MG63 (cell line): ENCODE measurements around the gene LPAR1. TPM values are rescaled to one million over a fixed set of nuclear protein-coding genes. Genes with fewer than 3 reads are reported as not detected.
A peak's percentile ranks its signal among the peaks of the same experiment; 100 is the strongest.
"Not testable (repeated sequence)": the region's sequence is repeated elsewhere in the genome, so short reads cannot be mapped to it uniquely, and the experiment has no call there.

Source experiments
- DNase-seq: peaks from one replicate; pipeline ENCODE4 v3.0.0-alpha.2; 2020
- H3K27me3 ChIP-seq: fragments of 250-450 bp; sonication (Bioruptor Pico); 2 replicates; pipeline ENCODE4 v1.5.1; 2020; ENCODE audit warnings: mild to moderate bottlenecking, moderate library complexity
- H3K36me3 ChIP-seq: fragments of 250-450 bp; sonication (Bioruptor Pico); 2 replicates; pipeline ENCODE4 v1.5.1; 2020; ENCODE audit warnings: mild to moderate bottlenecking, moderate library complexity
- H3K4me3 ChIP-seq: fragments of 250-450 bp; sonication (Bioruptor Pico); 2 replicates; pipeline ENCODE4 v1.5.1; 2020; ENCODE audit warnings: mild to moderate bottlenecking, moderate library complexity
- H3K9me3 ChIP-seq: fragments of 250-450 bp; sonication (Bioruptor Pico); 2 replicates; pipeline ENCODE4 v1.5.1; 2020; ENCODE audit warnings: mild to moderate bottlenecking, moderate library complexity
- total RNA-seq: library from RNA; depleted of rRNA; stranded (reverse); fragments of >200 nt; shearing (Covaris generic); gene quantifications from 2 replicates; pipeline ENCODE4 v1.2.3, GENCODE V29; 2014; ENCODE audit warnings: low replicate concordance

Gene LPAR1
- total RNA-seq, 1 experiment from 2014 or later, result 168 TPM

DNA sequence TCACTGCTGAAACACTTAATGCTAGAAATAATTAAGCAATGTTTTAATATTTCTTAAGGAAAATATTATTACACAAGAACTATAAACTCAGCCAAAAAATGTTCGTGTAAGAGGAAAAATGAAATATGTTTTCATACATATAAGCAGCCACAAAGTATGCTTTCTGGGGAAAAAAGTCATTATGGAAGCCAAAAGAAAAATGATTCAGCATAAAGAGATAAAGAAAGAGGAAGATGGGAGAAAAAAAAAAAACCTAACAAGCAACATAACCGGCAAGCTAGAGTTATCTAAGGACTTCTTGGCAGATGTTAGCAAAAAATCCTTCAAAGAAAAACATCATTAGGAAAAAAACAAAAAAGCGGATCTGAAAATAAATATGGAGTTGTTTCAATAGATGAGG lies 190.6 kb downstream of the LPAR1 start:
- DNase-seq, result no peak
- H3K4me3 ChIP-seq, result no peak overlapping the region
- no peaks in the 10 kb centered on the region for H3K27me3 ChIP-seq
- peaks cover 5% of the 10 kb centered on the region; the same call in 1 of the 2 replicates for H3K36me3 ChIP-seq
- H3K9me3 ChIP-seq, result peaks cover 6% of the 10 kb centered on the region; the same call in 1 of the 2 replicates

DNA sequence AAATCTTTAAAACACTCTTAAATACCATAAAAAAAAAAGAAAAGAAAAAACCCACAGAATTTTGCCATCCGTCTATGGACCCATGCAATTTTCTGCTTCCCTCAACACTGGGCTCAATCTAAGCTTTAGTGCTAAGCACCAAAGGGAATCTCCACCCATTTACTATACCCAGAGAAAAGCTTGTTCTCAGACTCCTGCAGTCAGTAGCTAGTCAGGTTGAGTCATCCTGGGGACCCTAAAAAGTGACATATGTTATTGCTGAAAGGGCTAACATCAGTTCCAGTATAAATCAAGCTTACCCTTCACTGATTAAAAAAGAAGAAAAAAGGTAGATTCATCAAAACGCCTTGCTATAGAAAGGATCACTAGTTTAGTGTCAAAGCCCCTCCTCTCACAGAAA lies 192.1 kb downstream of the LPAR1 start:
- Histone ChIP-seq H3K4me3 (no peak overlapping the region), H3K36me3 (peaks cover 5% of the 10 kb centered on the region; the same call in 1 of the 2 replicates), H3K9me3 (peaks cover 6% of the 10 kb centered on the region; the same call in 1 of the 2 replicates), H3K27me3 (no peaks in the 10 kb centered on the region)
- no peak for DNase-seq

DNA sequence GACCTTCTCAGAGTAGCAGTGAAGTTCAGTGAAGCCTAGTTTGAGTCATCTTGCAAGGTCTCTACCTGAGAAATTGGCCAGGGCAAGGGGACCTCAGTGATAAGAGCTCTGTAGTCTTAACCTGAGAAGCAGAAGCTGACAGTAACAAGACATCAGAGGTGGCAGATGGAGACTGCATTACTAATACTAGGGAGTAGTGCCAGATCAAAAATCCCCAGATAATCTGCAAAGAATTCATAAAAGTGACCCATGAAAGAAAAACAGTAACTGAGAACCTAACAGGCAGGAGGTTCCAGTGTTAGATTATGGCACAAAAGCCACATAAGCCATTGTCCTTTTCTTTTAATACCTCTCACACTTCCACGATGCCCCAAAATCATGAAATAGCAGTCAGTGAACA lies 194.1 kb downstream of the LPAR1 start:
- no peak for DNase-seq
- Histone ChIP-seq H3K36me3 (no peaks in the 10 kb centered on the region; the same call in 1 of the 2 replicates), H3K27me3 (no peaks in the 10 kb centered on the region), H3K9me3 (no peaks in the 10 kb centered on the region), H3K4me3 (no peak overlapping the region)

DNA sequence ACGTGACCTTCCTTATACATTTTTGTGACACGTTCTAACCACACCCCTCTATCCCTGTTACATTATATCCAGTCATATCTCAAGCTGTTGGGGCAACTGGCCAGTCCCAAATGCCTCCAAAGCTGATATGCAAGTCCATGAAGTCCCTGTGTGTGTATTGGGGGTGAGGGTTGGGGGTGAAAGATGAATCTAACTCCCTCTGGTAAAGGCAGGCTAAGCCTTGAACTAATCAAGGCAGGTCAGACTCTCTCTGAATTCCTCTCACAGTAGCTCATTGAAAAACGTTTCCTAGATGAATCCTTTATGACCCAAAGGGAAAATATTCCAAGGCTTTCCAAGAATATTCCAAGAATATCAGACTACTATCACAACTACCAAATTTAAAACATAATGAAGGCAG lies 195.3 kb downstream of the LPAR1 start:
- Histone ChIP-seq H3K9me3 (no peaks in the 10 kb centered on the region; the same call in 1 of the 2 replicates), H3K27me3 (no peaks in the 10 kb centered on the region), H3K36me3 (peaks cover 5% of the 10 kb centered on the region; the same call in 1 of the 2 replicates), H3K4me3 (no peak overlapping the region)
- DNase-seq, result peak; percentile 60

DNA sequence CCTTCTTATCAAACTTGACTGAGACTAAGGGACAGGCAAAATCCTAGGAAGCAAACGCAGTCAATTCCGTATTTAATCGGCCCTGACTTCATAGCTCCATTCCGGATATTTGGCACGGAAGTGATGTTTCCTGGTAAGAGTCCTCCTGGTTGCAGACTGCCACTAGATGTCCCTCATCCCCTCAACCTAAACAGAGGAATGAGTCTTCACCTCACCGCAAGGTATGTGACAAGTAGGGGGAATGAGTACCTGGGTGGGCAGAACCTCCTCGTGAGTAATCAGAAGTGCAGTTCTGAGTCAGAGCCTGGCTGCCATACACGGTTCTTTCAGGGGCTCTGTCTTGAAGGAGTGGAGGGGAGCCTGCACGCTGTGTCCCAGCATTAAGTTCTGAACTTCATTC lies 196.1 kb downstream of the LPAR1 start:
- Histone ChIP-seq H3K4me3 (no peak overlapping the region), H3K9me3 (no peaks in the 10 kb centered on the region; the same call in 1 of the 2 replicates), H3K36me3 (peaks cover 6% of the 10 kb centered on the region; the same call in 1 of the 2 replicates), H3K27me3 (no peaks in the 10 kb centered on the region)
- DNase-seq, result no peak

DNA sequence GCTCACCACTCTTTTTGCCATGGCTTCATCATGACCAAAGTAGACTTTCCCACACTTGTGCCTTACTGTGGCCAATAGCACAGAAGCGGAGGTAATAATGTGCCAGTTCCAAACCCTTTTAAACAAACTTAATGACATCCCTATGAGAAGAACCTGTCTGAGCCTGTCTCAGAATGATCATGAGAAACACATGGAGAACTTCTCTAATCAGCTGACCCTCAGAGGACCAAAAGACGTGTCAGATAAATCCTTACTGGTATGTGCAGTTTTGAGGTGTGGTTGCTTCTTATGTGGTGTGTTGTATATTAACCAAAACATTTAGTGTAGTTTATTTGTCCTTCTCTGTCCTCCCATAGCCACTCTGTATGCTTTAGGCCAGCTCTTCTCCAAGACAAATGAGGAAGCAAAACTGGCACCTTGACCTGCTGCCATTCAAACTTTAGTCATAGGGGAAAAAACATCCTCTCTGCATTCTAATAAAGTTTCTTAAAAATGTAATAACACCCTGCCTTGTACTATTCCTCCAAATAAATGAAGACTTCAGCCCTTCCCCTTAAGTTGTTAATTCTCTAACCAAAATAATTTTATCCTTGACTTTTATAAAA lies 200.8 kb downstream of the LPAR1 start:
- Histone ChIP-seq H3K9me3 (no peaks in the 10 kb centered on the region; the same call in 1 of the 2 replicates), H3K36me3 (peaks cover 6% of the 10 kb centered on the region; the same call in 1 of the 2 replicates), H3K27me3 (no peaks in the 10 kb centered on the region), H3K4me3 (no peak overlapping the region)
- no peak for DNase-seq

DNA sequence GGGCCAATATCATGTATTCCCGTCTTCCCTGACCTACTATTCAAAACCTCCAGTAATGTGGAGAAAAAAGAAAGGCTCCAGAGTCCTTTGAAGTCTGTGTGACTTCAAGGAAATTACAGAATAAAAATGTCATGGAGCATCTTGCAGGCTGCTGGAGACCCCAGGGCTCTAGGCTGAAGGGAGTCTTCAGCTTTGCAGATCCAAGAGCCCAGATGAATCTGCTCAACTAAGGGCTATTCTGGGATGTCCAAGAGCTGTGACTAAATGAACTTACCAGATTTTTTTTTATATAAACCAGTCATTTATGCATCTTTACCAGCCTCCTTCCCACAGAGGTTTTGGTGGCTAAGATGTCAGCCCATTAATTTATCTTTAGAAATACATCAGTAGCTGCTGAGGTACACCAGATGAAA lies 202.4 kb downstream of the LPAR1 start:
- Histone ChIP-seq H3K36me3 (peaks cover 6% of the 10 kb centered on the region; the same call in 1 of the 2 replicates), H3K9me3 (no peaks in the 10 kb centered on the region; the same call in 1 of the 2 replicates), H3K4me3 (no peak overlapping the region), H3K27me3 (no peaks in the 10 kb centered on the region)
- DNase-seq, result no peak

DNA sequence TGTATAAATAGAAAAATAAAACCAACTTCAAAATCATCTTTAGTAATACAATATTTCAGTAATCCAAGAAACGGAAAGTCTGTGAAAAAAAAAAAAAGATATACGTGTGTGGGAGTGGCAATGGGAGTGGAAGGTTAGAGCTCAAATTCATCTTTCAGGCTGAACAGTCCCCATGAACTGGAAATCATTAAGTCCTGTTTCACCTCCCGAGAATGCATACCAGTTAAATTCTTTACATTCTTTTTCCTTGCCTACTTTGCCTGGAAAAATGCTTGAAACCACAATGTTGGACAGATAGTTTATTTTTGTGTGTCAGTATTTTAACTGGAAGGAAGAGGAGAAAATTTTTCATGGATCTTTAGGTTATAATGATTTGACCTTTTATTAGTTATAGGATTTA lies 202.9 kb downstream of the LPAR1 start:
- no peaks in the 10 kb centered on the region for H3K27me3 ChIP-seq
- H3K4me3 ChIP-seq, result no peak overlapping the region
- H3K9me3 ChIP-seq, result no peaks in the 10 kb centered on the region; the same call in 1 of the 2 replicates
- peaks cover 6% of the 10 kb centered on the region; the same call in 1 of the 2 replicates for H3K36me3 ChIP-seq
- no peak for DNase-seq

DNA sequence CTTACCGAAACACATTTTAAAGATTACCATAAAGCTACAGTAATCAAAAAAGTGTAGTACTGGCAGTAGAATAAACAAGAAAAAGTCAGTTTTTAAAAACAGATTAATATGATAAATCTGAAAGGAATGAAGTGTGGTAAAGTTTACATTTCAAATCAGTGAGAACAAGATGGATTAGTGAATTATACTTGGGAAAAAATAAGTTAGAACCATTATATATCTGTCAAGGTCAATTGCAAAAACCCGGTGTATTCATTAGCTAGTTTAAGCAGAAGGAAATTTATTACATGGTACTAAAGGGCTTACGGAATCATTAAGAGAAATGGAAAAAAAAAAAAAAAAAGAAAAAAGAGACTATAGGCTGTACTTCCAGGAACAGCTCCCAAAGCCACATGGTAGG lies 205.3 kb downstream of the LPAR1 start:
- H3K9me3 ChIP-seq, result no peaks in the 10 kb centered on the region
- H3K4me3 ChIP-seq, result no peak overlapping the region
- no peaks in the 10 kb centered on the region for H3K27me3 ChIP-seq
- DNase-seq, result no peak
- 0 out of 2 replicates have a peak, but pooled peaks cover under 1% of the 10 kb centered on the region for H3K36me3 ChIP-seq

DNA sequence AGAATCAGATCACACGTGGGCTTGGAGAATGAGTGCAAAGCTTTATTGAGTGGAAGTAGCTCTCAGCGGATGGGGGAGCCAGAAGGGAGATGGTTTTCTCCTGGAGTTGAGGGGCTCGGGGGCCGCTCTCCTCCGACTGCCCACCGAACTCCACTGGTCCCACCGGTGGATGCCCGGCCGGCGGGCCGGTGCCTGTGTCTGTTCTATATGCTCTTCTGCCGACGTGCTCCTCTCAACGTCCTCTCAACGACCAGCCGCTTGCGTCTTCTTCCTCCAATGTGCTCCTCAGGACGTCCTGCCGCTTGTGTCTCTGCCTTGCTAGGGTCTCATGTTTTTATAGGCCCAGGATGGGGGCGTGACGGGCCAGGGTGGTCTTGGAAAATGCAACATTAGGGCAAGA lies 207.8 kb downstream of the LPAR1 start:
- H3K27me3 ChIP-seq, result no peaks in the 10 kb centered on the region
- DNase-seq, result no peak
- peaks cover 2% of the 10 kb centered on the region; the same call in 1 of the 2 replicates for H3K9me3 ChIP-seq
- H3K4me3 ChIP-seq, result no peak overlapping the region
- H3K36me3 ChIP-seq, result no peaks in the 10 kb centered on the region; the same call in 1 of the 2 replicates

DNA sequence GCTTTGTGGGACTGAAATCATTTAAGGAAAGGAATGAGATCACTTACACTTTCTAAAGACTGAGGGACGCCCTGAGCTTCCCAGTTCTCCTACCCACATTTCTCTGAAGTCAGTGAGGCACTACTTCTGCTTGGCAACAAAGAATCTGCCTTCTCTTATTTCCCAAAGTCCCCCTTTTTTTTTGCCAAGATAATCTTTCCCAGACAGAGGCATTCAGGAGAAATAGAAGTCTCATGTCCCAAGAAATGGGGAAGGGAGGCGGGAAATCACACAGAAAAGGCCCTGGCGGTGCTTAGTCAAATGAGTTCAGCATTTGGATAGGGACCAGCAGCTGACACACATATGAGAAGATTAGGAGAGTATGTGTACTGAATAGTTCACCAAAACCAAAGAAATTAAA lies 210.0 kb downstream of the LPAR1 start:
- peak; percentile 89 for DNase-seq
- H3K36me3 ChIP-seq, result no peaks in the 10 kb centered on the region; the same call in 1 of the 2 replicates

DNA sequence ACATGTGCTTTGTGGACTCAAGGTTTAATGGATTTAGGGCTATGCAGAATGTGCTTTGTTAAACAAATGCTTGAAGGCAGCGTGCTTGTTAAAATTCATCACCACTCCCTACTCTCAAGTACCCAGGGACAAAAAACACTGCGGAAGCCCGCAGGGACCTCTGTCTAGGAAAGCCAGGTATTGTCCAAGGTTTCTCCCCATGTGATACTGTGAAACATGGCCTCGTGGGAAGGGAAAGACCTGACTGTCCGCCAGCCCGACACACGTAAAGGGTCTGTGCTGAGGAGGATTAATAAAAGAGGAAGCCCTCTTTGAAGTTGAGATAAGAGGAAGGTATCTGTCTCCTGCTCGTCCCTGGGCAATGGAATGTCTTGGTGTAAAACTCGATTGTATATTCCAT lies 211.9 kb downstream of the LPAR1 start:
- not testable (repeated sequence) for H3K27me3 ChIP-seq, H3K36me3 ChIP-seq, H3K9me3 ChIP-seq, H3K4me3 ChIP-seq, DNase-seq

More for the DNA sequence above, 210.0 kb downstream of the LPAR1 start:
- Histone ChIP-seq H3K27me3 (no peaks in the 10 kb centered on the region), H3K9me3 (peaks cover 8% of the 10 kb centered on the region; the same call in 1 of the 2 replicates), H3K4me3 (no peak overlapping the region)

DNA sequence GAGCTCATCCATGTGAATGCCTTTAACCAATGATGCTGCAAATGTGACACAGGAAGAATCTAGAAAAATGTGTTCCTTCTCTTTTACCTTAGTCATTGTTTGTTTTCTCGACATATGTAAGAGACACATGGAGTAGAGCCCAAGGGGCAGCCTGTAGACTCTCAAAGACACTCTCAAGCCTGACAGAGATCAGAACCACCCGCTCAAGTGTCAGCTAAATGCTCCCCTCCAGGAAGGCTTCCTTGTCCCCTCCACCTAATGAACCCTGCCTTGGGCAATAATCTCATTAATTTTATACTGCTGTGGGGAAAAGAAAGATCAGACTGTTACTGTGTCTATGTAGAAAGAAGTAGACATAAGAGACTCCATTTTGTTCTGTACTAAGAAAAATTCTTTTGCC lies 212.3 kb downstream of the LPAR1 start:
- H3K4me3 ChIP-seq, result no peak overlapping the region
- DNase-seq, result no peak
- no peaks in the 10 kb centered on the region; the same call in 1 of the 2 replicates for H3K36me3 ChIP-seq
- no peaks in the 10 kb centered on the region for H3K27me3 ChIP-seq
- H3K9me3 ChIP-seq, result peaks cover 8% of the 10 kb centered on the region; the same call in 1 of the 2 replicates

DNA sequence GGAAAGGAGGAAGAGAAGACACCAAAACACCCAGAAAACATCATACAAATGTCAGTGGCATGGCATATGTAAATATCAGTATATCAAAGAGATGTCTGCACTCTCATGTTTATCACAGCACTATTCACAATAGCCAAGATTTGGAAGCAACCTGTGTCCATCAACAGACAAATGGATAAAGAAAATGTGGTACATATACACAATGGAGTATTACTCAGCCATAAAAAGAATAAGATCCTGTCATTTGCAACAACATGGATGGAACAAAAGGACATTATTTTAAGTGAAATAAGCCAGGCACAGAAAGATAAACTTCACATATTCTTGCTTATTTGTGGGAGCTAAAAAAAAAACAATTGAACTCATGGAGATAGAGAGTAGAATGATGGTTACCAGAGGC lies 213.1 kb downstream of the LPAR1 start:
- H3K36me3 ChIP-seq, DNase-seq, H3K4me3 ChIP-seq, H3K9me3 ChIP-seq, H3K27me3 ChIP-seq: not testable (repeated sequence)
